Myocyte (in vitro differentiated cells): ENCODE data around the gene RELN. TPM values are rescaled to one million over a fixed set of nuclear protein-coding genes. Genes with fewer than 3 reads are reported as not detected.

ENCODE experiments used
- DNase-seq: peaks from one replicate; pipeline ENCODE4 v3.0.0-alpha.2; 2012; ENCODE audit warnings: low read depth
- total RNA-seq: library from RNA; depleted of rRNA; stranded (reverse); fragments of >200 nt; gene quantifications from 2 replicates; pipeline ENCODE4 v1.2.3, GENCODE V29; 2014

The RELN gene
- total RNA-seq, 1 donor from 2014 or later, result 0.13 TPM

GRCh38 chr7:103990991-103991390 lies 1.5 kb upstream of the RELN start:
- peak; percentile 13 for DNase-seq

- peak; percentile 13 for DNase-seq
These were observed 618 bp upstream of the RELN start for GRCh38 chr7:103989785-103990767.

DNA sequence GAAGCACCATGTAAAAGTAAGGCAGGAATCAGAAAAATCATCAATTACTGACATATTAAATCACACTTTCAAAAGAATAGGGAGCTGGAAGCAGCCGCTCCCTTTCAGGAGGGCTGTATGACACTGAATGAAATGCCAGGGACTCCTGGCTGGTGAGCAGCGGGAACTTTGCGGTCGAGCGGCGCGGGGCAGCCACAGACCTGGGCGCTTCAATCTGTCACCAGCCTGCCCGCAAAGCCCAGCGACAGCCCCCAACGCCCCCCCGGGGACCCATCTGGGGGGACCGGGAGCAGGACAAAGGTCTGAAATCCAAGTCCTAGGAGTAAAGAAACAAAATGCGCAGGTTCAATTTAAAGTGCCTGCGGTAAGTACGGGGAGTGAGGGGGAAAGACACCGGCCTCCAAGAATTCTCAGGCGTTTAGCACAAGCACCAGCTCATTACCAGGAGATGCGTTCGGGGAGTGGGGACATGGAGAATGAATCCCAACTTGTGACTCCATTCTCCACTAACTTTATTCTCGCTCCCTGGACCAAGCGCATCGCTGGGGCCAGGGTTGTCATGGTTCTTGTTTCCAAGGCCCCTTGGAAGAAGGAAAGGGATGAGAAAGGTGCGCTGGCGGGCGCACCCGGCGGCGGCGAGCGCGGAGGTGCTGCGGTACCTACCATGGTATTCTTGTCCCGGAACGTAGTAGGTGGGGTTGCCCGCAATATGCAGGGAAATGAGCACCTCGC lies 824 bp downstream of the RELN start:
- DNase-seq, result no peak

DNA sequence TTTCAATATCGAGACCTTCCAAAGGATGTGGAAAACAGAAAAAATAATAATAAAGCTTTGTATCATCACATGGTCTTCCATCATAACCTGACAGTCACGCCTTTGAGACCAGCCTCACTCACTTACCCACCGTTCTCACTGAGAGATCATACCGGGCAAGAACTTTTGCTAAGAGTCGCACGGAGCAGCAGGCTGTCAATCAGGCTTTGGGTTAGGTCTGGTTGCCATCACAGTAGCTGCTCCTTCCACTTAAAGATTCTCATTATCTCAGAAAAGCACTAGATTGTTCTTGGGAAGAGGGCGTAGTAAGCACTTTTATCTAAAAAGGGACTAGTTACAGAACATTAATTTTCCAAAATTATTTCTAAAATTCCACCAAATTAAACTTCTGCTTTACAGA lies 2.0 kb downstream of the RELN start:
- DNase-seq, result no peak

DNA sequence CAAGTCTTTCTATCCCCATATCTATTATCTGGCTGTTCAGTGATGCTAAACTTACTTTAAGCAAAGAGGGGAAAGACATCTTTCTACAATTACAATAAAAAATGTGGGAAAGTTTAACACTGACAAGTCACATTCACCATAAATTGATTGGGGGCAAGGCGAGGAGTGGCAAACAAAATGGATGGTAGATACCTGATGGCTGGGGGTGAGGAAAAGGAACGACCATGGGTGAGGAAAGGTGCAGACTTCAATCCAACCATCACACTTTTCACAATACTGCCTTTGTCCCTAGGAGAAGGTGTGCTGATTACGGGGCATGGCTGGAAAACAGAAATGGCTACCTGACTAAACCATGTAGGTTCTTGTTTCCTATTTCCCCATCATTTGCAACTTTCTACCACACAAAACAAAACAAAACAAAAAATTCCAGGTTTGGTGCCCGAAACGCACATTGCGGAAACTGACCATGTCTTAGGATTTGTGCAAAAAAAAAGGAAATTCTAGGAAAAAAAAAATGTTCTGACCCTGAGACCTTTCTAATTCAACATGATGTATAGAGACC lies 3.8 kb downstream of the RELN start:
- DNase-seq, result no peak

DNA sequence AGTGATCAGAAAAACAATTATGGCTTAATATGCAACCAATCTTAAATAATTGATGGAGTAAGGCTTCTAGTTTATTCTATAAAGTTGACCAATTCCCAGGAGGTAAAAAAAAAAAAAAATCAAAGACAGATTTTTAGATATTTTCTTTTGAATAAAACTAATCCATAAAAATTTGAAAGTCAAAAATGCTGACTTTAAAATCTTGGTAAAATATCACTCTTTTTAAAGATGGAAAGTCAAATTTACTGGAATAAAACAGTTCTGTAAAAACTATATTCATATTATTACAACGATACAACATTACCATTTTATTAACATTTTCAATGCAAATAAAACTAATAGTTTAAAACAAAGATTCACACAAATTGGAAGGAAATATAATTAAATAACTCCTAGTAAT lies 5.4 kb downstream of the RELN start:
- DNase-seq, result no peak

- no peak for DNase-seq
These were observed 6.1 kb downstream of the RELN start for GRCh38 chr7:103983201-103983977.

GRCh38 chr7:103981003-103981423 lies 8.4 kb downstream of the RELN start:
- DNase-seq, result no peak

DNA sequence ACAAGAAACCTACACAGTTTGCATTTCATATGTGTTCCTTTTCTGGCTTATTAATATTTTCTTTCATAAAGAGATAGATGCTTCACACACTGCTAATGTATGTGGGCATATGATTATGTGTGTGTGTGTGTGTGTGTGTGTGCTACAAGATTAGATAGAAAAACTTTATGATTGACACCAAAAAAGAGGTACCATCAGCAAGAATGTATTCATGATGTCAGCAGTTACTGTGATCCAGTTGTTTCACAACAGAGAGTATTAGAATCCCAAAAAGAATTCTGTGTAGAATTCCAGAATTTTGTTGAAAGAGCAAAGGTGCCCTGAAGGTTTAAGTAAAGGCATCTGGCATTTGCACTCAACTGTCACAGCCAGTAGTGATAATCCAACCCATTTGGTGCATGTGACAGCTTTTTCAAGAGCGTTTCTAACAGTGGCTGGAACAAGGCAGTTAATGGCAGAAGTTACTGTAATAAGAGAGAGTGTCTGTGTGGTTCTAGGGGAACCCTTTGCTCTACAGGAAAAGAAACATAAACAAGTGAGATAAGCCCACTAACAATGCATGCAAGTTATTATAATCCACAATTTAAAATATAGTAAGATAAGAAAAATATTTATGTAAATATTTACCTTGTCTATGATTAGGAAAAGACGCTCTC lies 16.6 kb downstream of the RELN start:
- DNase-seq, result no peak

DNA sequence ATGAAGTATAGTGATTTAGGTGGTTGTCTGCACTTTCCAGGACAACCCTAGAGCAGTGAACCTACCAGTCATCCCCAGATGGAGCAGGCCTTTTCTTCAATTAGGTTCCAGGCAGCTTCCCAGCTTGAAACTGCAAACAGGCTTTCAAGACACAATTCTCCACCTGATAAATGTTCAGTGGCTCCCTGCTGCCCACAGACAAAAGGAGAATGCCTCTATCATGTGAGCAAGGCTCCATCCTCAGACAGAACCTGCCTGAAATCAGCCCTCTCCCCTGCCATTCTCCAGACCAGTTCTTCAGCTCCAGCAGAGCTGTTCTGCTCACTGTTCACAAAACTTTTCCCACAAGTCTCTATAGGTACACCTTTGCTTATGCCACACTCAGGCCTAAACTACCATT lies 22.1 kb downstream of the RELN start:
- no peak for DNase-seq

DNA sequence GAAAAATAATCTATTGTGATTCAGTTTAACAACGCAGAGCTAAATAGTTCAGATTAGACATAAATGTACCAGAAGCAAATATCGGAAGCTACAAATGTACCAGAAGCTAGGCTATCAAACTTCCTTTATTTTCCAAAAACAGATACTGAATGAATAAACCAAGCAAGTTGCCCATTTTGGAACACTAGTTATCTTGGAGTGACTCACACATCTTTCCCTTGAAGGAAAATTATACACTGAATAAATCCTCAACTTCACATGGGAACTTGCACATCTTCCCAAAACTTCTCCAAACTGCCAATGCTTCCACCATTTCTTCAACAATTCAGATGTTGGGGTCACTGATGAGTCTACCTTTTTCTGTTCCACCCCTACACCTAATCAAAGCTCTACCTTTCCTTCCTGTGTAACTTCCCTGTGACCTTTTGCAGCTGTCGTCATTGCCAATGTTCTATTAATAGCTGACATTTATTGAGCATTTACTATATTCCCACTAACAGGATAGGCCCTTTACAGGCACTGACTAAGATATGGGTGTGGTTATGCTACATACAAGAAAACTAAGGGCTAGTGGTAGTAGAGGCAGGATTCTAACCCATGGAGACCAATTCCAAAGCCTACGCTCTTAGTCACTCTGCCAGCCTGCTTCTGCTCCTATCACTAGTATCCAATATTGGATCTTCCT lies 22.7 kb downstream of the RELN start:
- no peak for DNase-seq

DNA sequence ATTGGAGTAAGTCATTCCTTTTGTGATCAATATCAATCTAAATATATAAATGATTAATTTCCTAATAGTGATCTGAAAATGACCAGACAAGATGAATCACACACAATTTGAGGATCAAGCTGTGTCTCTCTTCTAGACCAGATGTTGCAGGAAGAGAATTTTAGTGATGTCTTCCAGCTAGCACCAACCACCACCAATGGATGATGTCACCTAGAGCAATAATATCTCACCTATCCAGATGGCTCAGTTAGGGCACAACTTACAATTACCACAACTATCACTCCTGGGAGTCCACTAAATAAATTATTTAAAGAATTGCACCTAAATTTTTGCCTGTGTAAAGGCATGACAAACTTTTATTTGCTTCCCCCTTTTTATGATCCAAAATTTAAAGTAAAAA lies 25.2 kb downstream of the RELN start:
- DNase-seq, result no peak

DNA sequence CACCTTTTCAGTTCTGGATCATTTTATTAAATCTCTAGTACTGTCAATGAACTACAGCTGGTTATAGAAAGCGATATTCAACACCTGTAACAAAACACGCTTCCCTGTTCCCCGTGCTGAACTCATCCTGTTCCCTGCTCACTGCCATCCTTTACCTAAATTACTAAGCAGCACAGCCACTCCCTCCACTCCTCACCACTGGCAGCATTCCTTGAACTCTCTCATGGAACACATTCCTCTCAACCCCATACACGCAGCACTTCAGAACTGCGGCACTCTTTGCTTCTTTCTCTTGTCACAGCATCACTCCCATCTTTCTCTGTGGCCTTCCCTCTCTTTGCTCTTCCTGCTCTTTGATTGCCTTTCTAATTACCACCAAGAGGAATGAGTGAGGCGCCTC lies 27.4 kb downstream of the RELN start:
- no peak for DNase-seq

DNA sequence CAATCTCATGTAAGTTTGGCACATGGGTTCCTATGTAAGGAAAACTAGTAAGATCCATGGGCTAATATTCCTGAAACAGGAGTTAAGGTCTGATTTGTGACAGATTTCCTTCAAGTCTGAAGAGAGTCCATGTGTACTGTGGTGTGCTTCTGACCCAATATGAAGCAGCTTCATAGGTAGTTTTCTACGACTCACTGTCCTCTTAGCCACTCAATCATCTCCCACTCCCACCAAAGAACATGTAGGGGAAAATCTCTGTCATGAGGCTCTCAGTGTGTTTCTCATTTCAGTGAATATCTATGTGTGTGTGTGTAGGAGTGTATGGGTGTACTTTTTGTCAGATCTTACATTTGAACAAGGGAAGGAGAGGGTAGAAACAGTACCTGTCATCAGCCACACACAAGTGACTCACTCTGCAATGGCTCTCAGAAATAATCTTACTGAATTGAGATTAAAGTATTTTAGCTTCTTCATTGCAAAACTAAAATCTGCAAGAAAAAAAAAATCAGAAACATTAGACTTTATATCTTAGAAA lies 31.1 kb downstream of the RELN start:
- DNase-seq, result no peak

- DNase-seq, result no peak
These were observed 33.5 kb downstream of the RELN start for GRCh38 chr7:103955985-103956384.

- DNase-seq, result no peak
These were observed 37.0 kb downstream of the RELN start for GRCh38 chr7:103952408-103952807.

GRCh38 chr7:103951311-103951710 lies 38.1 kb downstream of the RELN start:
- no peak for DNase-seq

DNA sequence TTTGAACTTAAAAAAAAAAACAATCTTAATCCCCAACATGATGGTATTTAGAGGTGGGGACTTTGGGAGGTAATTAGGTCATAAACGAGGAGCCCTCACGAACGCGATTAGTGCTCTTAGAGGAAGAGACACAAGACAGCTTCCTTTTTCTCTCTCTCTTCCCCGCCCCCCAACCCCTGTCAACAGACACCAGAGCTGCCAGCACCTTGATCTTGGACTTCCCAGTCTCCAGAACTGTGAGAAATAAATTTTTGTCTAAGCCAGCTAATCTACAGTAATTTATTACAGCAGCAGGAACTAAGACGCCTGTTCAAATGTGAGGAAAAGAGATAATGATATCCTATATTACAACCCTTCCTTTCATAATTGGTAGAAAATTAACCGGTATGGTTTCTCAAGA lies 40.1 kb downstream of the RELN start:
- no peak for DNase-seq

DNA sequence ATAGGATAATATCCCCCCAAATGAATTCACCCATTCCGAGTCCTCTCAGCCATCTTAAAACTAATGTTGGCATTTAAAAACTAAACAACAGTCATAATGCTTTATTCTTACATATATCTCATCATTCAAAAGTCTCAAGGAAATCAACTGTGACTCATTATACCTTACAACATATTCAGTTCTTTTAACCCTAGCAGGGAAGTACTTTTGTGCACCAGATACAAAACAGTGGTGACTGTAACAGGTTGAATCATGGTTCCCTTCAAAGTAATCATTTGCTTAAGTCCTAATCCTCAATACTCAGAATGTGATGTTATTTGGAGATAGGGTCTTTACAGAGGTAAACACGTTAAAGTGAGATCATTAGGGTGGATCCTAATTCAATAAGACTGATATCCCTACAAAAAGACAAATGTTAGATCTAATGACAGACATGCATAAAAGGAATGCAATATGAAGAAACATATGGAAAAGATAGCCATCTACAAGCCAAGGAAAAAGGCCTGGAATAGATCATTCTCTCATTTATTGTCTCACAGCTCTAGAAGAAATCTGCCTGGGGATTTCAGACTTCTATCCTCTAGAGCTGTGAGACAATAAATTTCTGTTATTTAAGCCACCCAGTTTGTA lies 42.3 kb downstream of the RELN start:
- no peak for DNase-seq
